ENCODE results near the gene TIMM10B. TPM values are rescaled to one million over a fixed set of nuclear protein-coding genes. Genes with fewer than 3 reads are reported as not detected.
A peak's percentile ranks its signal among the peaks of the same experiment; 100 is the strongest.

Gene TIMM10B
- total and polyA plus RNA-seq, 4 donors: 20.5 to 43.4 (median 32.0) TPM

- Histone ChIP-seq H3K9ac (ENCODE audit: insufficient read depth in 1 of 2, low read length in 2 of 2) (peak overlapping the region; percentile 98 to 99), H3K9me3 (ENCODE audit: control insufficient read depth in 4 of 4, insufficient read depth in 3 of 4, low read length in 3 of 4) (no peaks in the 10 kb centered on the region), H3K36me3 (ENCODE audit: control insufficient read depth in 4 of 4, insufficient read depth in 4 of 4, low read length in 4 of 4) (peaks cover 11 to 29% (median 24%) of the 10 kb centered on the region in 4 donors), H3K27me3 (ENCODE audit: control insufficient read depth in 3 of 3, insufficient read depth in 3 of 3, low read length in 2 of 3) (no peaks in the 10 kb centered on the region), H3K4me3 (peak overlapping the region; percentile 70), H3K4me1 (ENCODE audit: control insufficient read depth in 5 of 5, insufficient read depth in 5 of 5, low read length in 5 of 5) (peaks cover 9 to 23% (median 15%) of the 10 kb centered on the region in 5 donors), H3K27ac (ENCODE audit: low read depth in 1 of 2, low read length in 1 of 2) (peak overlapping the region; percentile 79 to 90)
- DNase-seq (no peak), ATAC-seq (ENCODE audit: insufficient read depth, low FRiP score) (no peak)
- WGBS, 2 donors: 61 to 79% methylated on average over 9 of the region's 9 CpGs
- no peak for TF ChIP-seq CTCF (IDR thresholded peaks at IDR 0.05; ENCODE audit: control extremely low read depth, extremely low read depth)
These were observed 894 bp upstream of the TIMM10B start for GRCh38 chr11:6480299-6480914.

GRCh38 chr11:6481924-6482275, 599 bp downstream of the TIMM10B start:
- ATAC-seq (ENCODE audit: insufficient read depth, low FRiP score): no peak
- no peak for TF ChIP-seq CTCF (IDR thresholded peaks at IDR 0.05; ENCODE audit: control extremely low read depth, extremely low read depth)
- Histone ChIP-seq H3K9me3 (ENCODE audit: control insufficient read depth in 4 of 4, insufficient read depth in 3 of 4, low read length in 3 of 4) (no peaks in the 10 kb centered on the region), H3K4me1 (ENCODE audit: control insufficient read depth in 5 of 5, insufficient read depth in 5 of 5, low read length in 5 of 5) (peaks cover 9 to 23% (median 15%) of the 10 kb centered on the region in 5 donors), H3K4me3 (peak overlapping the region; percentile 77), H3K9ac (ENCODE audit: insufficient read depth in 1 of 2, low read length in 2 of 2) (peak overlapping the region; percentile 94 to 95), H3K27me3 (ENCODE audit: control insufficient read depth in 3 of 3, insufficient read depth in 3 of 3, low read length in 2 of 3) (no peaks in the 10 kb centered on the region), H3K36me3 (ENCODE audit: control insufficient read depth in 4 of 4, insufficient read depth in 4 of 4, low read length in 4 of 4) (peaks cover 18 to 30% (median 25%) of the 10 kb centered on the region in 4 donors), H3K27ac (ENCODE audit: low read depth in 1 of 2, low read length in 1 of 2) (peak overlapping the region; percentile 69 to 96)
- WGBS, 2 donors: 6 to 7% methylated on average over 13 of the region's 13 CpGs
- no peak for DNase-seq

- no peak overlapping the region for H3K4me3 ChIP-seq
- H3K27ac ChIP-seq (ENCODE audit: low read depth in 1 of 2, low read length in 1 of 2): peak overlapping the region in 1 of 2 donors; percentile 96
- no peak for ATAC-seq (ENCODE audit: insufficient read depth, low FRiP score)
- H3K27me3 ChIP-seq (ENCODE audit: control insufficient read depth in 3 of 3, insufficient read depth in 3 of 3, low read length in 2 of 3): no peaks in the 10 kb centered on the region
- H3K4me1 ChIP-seq (ENCODE audit: control insufficient read depth in 5 of 5, insufficient read depth in 5 of 5, low read length in 5 of 5): peaks cover 9 to 23% (median 15%) of the 10 kb centered on the region in 5 donors
- 79 to 88% methylated on average over 4 of the region's 4 CpGs for WGBS, 2 donors
- peak overlapping the region; percentile 94 to 95 for H3K9ac ChIP-seq (ENCODE audit: insufficient read depth in 1 of 2, low read length in 2 of 2)
- H3K36me3 ChIP-seq (ENCODE audit: control insufficient read depth in 4 of 4, insufficient read depth in 4 of 4, low read length in 4 of 4): peaks cover 19 to 31% (median 23%) of the 10 kb centered on the region in 4 donors
- no peaks in the 10 kb centered on the region for H3K9me3 ChIP-seq (ENCODE audit: control insufficient read depth in 4 of 4, insufficient read depth in 3 of 4, low read length in 3 of 4)
- TF ChIP-seq CTCF (IDR thresholded peaks at IDR 0.05; ENCODE audit: control extremely low read depth, extremely low read depth): no peak
- DNase-seq: no peak
These were observed 1.1 kb downstream of the TIMM10B start for GRCh38 chr11:6482441-6482840.
